Naive thymus-derived CD8-positive, alpha-beta T cell (primary cell): ENCODE data around the gene AFMID. TPM values are rescaled to one million over a fixed set of nuclear protein-coding genes. Genes with fewer than 3 reads are reported as not detected.

Experiments
- ATAC-seq, 2 donors: fragments of 150-1000 bp; cut with Tn5 transposase in 1 of 2; sonication (Bioruptor Pico), chemical (Tn5 transposase) in 1 of 2; 1 replicate in 1 of 2; 2 replicates in 1 of 2; pipeline ENCODE4 v1.10.0; 2021; ENCODE audit warnings: mild to moderate bottlenecking in 2 of 2, moderate library complexity in 2 of 2
- POLR2A ChIA-PET: fragments of 350-600 bp; sonication (Branson Sonifier 250); formaldehyde crosslinking; loops from one replicate; lab custom pipeline; 2021; ENCODE audit warnings: antibody characterized with exemption; lab: Charles Lee
- DNase-seq, 10 donors: peaks; one replicate each; pipeline versions ENCODE4 v3.0.0 to v3.0.0-alpha.2; 2020 to 2022
- H3K27ac Mint-ChIP-seq, 10 donors: one replicate each; pipeline ENCODE4 v1.8.0; 2020 to 2022; ENCODE audit warnings: mild to moderate bottlenecking in 10 of 10, mixed read lengths in 10 of 10, moderate library complexity in 4 of 10, inconsistent platforms in 1 of 10
- H3K27me3 Mint-ChIP-seq, 5 donors: one replicate each; pipeline ENCODE4 v1.8.0; 2021 to 2022; ENCODE audit warnings: mixed read lengths in 5 of 5
- H3K36me3 Mint-ChIP-seq, 3 donors: one replicate each; pipeline ENCODE4 v1.8.0; 2020 to 2022; ENCODE audit warnings: mixed read lengths in 3 of 3, mild to moderate bottlenecking in 2 of 3, inconsistent platforms in 1 of 3
- H3K4me1 Mint-ChIP-seq, 4 donors: one replicate each; pipeline ENCODE4 v1.8.0; 2021 to 2022; ENCODE audit warnings: mixed read lengths in 4 of 4
- H3K4me3 Mint-ChIP-seq, 10 donors: one replicate each; pipeline ENCODE4 v1.8.0; 2020 to 2022; ENCODE audit warnings: mild to moderate bottlenecking in 10 of 10, mixed read lengths in 10 of 10, moderate library complexity in 6 of 10, inconsistent platforms in 1 of 10
- H3K9me3 Mint-ChIP-seq, 9 donors: one replicate each; pipeline ENCODE4 v1.8.0; 2020 to 2022; ENCODE audit warnings: mixed read lengths in 9 of 9, mild to moderate bottlenecking in 3 of 9, inconsistent platforms in 1 of 9, moderate library complexity in 1 of 9
- polyA plus RNA-seq, 3 donors: library from polyadenylated mRNA; unstranded; fragments of 300-500 nt; fragmentation: Illumina TruSeq; gene quantifications; one replicate each; pipeline ENCODE4 v1.2.3, GENCODE V29; 2021
- total RNA-seq, 8 experiments: library from RNA in 2 of 8; stranded (reverse) in 2 of 8; gene quantifications; one replicate each; pipeline ENCODE4 v1.2.3 and lab custom pipeline; 2021 to 2026

Gene AFMID
- total and polyA plus RNA-seq, 5 experiments from 2014 or later, result 0.41 to 2.4 (median 1.7) TPM

DNA sequence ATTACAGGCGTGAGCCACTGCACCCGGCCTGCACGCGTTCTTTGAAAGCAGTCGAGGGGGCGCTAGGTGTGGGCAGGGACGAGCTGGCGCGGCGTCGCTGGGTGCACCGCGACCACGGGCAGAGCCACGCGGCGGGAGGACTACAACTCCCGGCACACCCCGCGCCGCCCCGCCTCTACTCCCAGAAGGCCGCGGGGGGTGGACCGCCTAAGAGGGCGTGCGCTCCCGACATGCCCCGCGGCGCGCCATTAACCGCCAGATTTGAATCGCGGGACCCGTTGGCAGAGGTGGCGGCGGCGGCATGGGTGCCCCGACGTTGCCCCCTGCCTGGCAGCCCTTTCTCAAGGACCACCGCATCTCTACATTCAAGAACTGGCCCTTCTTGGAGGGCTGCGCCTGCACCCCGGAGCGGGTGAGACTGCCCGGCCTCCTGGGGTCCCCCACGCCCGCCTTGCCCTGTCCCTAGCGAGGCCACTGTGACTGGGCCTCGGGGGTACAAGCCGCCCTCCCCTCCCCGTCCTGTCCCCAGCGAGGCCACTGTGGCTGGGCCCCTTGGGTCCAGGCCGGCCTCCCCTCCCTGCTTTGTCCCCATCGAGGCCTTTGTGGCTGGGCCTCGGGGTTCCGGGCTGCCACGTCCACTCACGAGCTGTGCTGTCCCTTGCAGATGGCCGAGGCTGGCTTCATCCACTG is 27.0 kb downstream of the AFMID start, which contains the start of gene BIRC5:
BIRC5 (plus strand) TSS at position 238 of the 690 bp plus-strand sequence; CDS start at position 302, 64 bp downstream.
- Mint-ChIP-seq H3K4me3 (peak within 1 kb of the TSS; percentile 50 to 78 (median 70)), H3K27me3 (no peaks in the 10 kb centered on the region), H3K27ac (no peak within 1 kb of the TSS), H3K9me3 (no peaks in the 10 kb centered on the region), H3K4me1 (peaks cover 4 to 11% (median 10%) of the 10 kb centered on the region in 4 donors), H3K36me3 (no peaks in the 10 kb centered on the region)
- ATAC-seq (peak; percentile 100), DNase-seq (peak; percentile 78 to 92 (median 88))
- POLR2A ChIA-PET, result interaction anchor here (0.6 to 1.4 kb wide), 5 partner anchors 11 to 93 kb away, joined by 3 to 6 read pairs (median 3); no protein-coding TSS in a partner anchor

DNA sequence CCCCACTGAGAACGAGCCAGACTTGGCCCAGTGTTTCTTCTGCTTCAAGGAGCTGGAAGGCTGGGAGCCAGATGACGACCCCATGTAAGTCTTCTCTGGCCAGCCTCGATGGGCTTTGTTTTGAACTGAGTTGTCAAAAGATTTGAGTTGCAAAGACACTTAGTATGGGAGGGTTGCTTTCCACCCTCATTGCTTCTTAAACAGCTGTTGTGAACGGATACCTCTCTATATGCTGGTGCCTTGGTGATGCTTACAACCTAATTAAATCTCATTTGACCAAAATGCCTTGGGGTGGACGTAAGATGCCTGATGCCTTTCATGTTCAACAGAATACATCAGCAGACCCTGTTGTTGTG is 27.5 kb downstream of the AFMID start:
- Mint-ChIP-seq H3K4me3 (peak overlapping the region; percentile 49 to 78 (median 70)), H3K4me1 (peaks cover 4 to 11% (median 10%) of the 10 kb centered on the region in 4 donors), H3K27ac (no peak overlapping the region), H3K9me3 (no peaks in the 10 kb centered on the region), H3K36me3 (no peaks in the 10 kb centered on the region), H3K27me3 (no peaks in the 10 kb centered on the region)
- no peak for DNase-seq
- POLR2A ChIA-PET, result interaction anchor here (1.4 kb wide), 1 partner anchor 35 kb away, joined by 3 read pairs; no protein-coding TSS in a partner anchor
- no peak for ATAC-seq

DNA sequence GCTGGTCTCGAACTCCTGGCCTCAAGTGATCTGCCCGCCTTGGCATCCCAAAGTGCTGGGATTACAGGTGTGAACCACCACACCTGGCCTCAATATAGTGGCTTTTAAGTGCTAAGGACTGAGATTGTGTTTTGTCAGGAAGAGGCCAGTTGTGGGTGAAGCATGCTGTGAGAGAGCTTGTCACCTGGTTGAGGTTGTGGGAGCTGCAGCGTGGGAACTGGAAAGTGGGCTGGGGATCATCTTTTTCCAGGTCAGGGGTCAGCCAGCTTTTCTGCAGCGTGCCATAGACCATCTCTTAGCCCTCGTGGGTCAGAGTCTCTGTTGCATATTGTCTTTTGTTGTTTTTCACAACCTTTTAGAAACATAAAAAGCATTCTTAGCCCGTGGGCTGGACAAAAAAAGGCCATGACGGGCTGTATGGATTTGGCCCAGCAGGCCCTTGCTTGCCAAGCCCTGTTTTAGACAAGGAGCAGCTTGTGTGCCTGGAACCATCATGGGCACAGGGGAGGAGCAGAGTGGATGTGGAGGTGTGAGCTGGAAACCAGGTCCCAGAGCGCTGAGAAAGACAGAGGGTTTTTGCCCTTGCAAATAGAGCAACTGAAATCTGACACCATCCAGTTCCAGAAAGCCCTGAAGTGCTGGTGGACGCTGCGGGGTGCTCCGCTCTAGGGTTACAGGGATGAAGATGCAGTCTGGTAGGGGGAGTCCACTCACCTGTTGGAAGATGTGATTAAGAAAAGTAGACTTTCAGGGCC is 32.4 kb downstream of the AFMID start:
- Mint-ChIP-seq H3K27me3 (no peaks in the 10 kb centered on the region), H3K36me3 (no peaks in the 10 kb centered on the region), H3K4me3 (no peak overlapping the region), H3K27ac (peak overlapping the region in 2 of 10 donors; percentile 11 to 33), H3K4me1 (peaks cover 1 to 4% (median 1%) of the 10 kb centered on the region in 4 donors), H3K9me3 (no peaks in the 10 kb centered on the region)
- POLR2A ChIA-PET, result interaction anchor here (0.7 kb wide), 1 partner anchor 18 kb away, joined by 4 read pairs; no protein-coding TSS in a partner anchor
- DNase-seq, result no peak
- no peak for ATAC-seq

DNA sequence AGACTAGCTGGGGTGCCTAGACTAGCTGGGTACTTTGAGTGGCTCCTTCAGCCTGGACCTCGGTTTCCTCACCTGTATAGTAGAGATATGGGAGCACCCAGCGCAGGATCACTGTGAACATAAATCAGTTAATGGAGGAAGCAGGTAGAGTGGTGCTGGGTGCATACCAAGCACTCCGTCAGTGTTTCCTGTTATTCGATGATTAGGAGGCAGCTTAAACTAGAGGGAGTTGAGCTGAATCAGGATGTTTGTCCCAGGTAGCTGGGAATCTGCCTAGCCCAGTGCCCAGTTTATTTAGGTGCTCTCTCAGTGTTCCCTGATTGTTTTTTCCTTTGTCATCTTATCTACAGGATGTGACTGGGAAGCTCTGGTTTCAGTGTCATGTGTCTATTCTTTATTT is 35.9 kb downstream of the AFMID start:
- no peaks in the 10 kb centered on the region for H3K36me3 Mint-ChIP-seq
- POLR2A ChIA-PET, result no interaction called here
- H3K27me3 Mint-ChIP-seq, result peaks cover 0 to 12% (median 3%) of the 10 kb centered on the region in 5 donors
- ATAC-seq, result no peak
- H3K27ac Mint-ChIP-seq, result peak overlapping the region in 1 of 10 donors; percentile 27
- DNase-seq, result no peak
- peaks cover 0 to 7% (median under 1%) of the 10 kb centered on the region in 4 donors for H3K4me1 Mint-ChIP-seq
- H3K9me3 Mint-ChIP-seq, result no peaks in the 10 kb centered on the region
- H3K4me3 Mint-ChIP-seq, result no peak overlapping the region

DNA sequence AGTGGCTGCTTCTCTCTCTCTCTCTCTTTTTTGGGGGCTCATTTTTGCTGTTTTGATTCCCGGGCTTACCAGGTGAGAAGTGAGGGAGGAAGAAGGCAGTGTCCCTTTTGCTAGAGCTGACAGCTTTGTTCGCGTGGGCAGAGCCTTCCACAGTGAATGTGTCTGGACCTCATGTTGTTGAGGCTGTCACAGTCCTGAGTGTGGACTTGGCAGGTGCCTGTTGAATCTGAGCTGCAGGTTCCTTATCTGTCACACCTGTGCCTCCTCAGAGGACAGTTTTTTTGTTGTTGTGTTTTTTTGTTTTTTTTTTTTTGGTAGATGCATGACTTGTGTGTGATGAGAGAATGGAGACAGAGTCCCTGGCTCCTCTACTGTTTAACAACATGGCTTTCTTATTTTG is 36.6 kb downstream of the AFMID start:
- DNase-seq (no peak), ATAC-seq (no peak)
- Mint-ChIP-seq H3K36me3 (no peaks in the 10 kb centered on the region), H3K4me3 (no peak overlapping the region), H3K4me1 (peaks cover 0 to 7% (median under 1%) of the 10 kb centered on the region in 4 donors), H3K27ac (peak overlapping the region in 3 of 10 donors; percentile 15 to 41 (median 27)), H3K9me3 (no peaks in the 10 kb centered on the region), H3K27me3 (peaks cover 0 to 19% (median 3%) of the 10 kb centered on the region in 5 donors)
- POLR2A ChIA-PET, result no interaction called here

DNA sequence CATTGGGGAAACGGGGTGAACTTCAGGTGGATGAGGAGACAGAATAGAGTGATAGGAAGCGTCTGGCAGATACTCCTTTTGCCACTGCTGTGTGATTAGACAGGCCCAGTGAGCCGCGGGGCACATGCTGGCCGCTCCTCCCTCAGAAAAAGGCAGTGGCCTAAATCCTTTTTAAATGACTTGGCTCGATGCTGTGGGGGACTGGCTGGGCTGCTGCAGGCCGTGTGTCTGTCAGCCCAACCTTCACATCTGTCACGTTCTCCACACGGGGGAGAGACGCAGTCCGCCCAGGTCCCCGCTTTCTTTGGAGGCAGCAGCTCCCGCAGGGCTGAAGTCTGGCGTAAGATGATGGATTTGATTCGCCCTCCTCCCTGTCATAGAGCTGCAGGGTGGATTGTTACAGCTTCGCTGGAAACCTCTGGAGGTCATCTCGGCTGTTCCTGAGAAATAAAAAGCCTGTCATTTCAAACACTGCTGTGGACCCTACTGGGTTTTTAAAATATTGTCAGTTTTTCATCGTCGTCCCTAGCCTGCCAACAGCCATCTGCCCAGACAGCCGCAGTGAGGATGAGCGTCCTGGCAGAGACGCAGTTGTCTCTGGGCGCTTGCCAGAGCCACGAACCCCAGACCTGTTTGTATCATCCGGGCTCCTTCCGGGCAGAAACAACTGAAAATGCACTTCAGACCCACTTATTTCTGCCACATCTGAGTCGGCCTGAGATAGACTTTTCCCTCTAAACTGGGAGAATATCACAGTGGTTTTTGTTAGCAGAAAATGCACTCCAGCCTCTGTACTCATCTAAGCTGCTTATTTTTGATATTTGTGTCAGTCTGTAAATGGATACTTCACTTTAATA is 37.3 kb downstream of the AFMID start:
- Mint-ChIP-seq H3K36me3 (no peaks in the 10 kb centered on the region), H3K4me1 (peaks cover 0 to 7% (median under 1%) of the 10 kb centered on the region in 4 donors), H3K27ac (peak overlapping the region in 1 of 10 donors; percentile 41), H3K27me3 (peaks cover 0 to 24% (median 3%) of the 10 kb centered on the region in 5 donors), H3K9me3 (no peaks in the 10 kb centered on the region), H3K4me3 (no peak overlapping the region)
- ATAC-seq (no peak), DNase-seq (no peak)
- POLR2A ChIA-PET, result interaction anchor here (0.6 kb wide), 1 partner anchor 18 kb away, joined by 6 read pairs; no protein-coding TSS in a partner anchor

DNA sequence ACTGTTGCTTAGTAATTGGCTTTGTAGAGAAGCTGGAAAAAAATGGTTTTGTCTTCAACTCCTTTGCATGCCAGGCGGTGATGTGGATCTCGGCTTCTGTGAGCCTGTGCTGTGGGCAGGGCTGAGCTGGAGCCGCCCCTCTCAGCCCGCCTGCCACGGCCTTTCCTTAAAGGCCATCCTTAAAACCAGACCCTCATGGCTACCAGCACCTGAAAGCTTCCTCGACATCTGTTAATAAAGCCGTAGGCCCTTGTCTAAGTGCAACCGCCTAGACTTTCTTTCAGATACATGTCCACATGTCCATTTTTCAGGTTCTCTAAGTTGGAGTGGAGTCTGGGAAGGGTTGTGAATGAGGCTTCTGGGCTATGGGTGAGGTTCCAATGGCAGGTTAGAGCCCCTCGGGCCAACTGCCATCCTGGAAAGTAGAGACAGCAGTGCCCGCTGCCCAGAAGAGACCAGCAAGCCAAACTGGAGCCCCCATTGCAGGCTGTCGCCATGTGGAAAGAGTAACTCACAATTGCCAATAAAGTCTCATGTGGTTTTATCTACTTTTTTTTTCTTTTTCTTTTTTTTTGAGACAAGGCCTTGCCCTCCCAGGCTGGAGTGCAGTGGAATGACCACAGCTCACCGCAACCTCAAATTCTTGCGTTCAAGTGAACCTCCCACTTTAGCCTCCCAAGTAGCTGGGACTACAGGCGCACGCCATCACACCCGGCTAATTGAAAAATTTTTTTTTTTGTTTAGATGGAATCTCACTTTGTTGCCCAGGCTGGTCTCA is 38.1 kb downstream of the AFMID start:
- no peak overlapping the region for H3K4me3 Mint-ChIP-seq
- peaks cover 0 to 7% (median under 1%) of the 10 kb centered on the region in 4 donors for H3K4me1 Mint-ChIP-seq
- H3K9me3 Mint-ChIP-seq, result no peaks in the 10 kb centered on the region
- H3K27ac Mint-ChIP-seq, result no peak overlapping the region
- H3K36me3 Mint-ChIP-seq, result no peaks in the 10 kb centered on the region
- DNase-seq (no peak), ATAC-seq (no peak)
- POLR2A ChIA-PET, result interaction anchor here (0.6 kb wide), 1 partner anchor 19 kb away, joined by 6 read pairs; no protein-coding TSS in a partner anchor
- peaks cover 0 to 27% (median 5%) of the 10 kb centered on the region in 5 donors for H3K27me3 Mint-ChIP-seq

DNA sequence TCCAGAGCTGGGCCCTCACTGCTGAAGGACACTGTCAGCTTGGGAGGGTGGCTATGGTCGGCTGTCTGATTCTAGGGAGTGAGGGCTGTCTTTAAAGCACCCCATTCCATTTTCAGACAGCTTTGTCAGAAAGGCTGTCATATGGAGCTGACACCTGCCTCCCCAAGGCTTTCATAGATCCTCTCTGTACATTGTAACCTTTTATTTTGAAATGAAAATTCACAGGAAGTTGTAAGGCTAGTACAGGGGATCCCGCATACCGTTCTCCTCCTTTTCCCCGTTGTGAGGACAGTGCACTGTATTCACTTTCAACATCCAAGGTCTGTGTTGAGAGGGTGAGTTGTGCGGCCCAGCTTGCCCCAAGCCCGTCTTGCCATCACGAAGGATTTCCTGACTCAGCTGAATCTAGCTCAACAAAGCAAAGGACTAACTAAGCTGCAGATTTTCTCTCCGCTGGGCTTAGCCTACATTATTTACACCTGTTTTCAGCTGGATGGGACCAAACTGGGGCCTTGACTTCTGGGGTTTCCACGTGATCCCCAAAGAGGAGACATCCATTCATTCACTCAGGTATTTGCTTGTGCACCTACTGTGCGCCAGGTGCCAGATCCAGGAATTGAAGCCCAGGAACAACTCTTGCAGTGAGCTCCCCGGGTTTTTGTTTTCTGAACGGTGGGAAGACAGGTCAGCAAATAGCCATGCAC is 39.0 kb downstream of the AFMID start:
- Mint-ChIP-seq H3K27ac (no peak overlapping the region), H3K4me3 (peak overlapping the region in 1 of 10 donors; percentile 9), H3K27me3 (peaks cover 4 to 37% (median 14%) of the 10 kb centered on the region in 5 donors), H3K9me3 (no peaks in the 10 kb centered on the region), H3K36me3 (no peaks in the 10 kb centered on the region), H3K4me1 (peaks cover 0 to 7% (median 6%) of the 10 kb centered on the region in 4 donors)
- POLR2A ChIA-PET, result no interaction called here
- no peak for DNase-seq
- no peak for ATAC-seq

DNA sequence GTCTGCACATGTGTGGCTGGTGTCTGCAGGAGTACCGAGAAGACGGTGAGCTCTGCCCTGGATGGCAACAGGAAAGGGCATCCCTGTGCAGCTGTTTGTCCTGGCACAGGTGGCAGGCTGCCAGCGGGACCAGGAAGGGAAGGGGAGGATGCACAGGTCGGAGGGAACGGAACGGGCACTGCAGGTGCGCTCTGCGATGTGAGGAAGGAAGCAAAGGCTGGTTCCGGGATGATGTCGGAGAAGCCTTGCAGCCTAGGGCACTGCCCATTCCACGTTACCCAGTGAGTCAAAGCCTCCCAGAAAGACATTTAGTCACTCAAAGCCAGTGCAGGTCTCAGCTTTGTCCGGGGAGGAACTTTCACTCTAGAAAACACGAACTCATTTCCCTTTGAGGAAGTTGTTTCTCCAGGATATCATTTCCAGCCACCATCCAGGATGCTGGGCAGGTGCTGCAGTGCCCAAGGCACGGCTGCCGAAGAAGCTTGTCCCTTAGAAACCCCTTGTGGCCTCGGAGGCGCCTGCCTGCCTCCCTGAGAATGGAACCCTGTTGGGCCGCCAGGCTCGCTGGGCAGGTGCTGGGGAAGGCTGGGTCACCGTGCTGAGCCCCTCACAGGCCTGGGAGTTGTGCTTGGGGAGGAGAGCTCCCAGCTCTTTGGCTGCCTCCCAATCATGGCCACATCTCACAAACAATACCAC is 39.7 kb downstream of the AFMID start:
- POLR2A ChIA-PET, result no interaction called here
- Mint-ChIP-seq H3K4me3 (no peak overlapping the region), H3K36me3 (no peaks in the 10 kb centered on the region), H3K9me3 (no peaks in the 10 kb centered on the region), H3K4me1 (peaks cover 0 to 10% (median 7%) of the 10 kb centered on the region in 4 donors), H3K27ac (peak overlapping the region in 1 of 10 donors; percentile 40), H3K27me3 (peaks cover 4 to 41% (median 15%) of the 10 kb centered on the region in 5 donors)
- ATAC-seq (no peak), DNase-seq (no peak)

DNA sequence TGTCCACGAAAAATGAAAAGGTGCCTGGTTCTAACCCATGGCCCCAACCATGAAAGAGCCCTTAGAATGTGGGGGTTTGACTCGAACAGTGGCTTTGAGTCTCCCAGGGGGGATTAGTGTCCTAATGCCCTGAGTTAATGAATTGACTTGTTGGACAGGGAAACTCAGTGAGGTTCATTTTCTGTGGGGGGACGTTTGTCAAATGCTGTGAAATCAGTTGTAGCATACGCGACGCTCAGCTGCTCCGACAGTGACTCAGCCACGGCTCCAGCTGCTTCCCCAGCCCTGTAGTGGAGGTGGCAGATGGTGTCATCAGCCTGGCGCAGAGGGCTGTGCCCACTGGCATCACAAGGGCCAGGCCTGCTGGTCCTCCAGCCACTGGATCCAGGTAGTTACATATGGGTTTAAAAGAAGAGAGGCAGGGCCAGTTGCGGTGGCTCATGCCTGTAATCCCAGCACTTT is 40.3 kb downstream of the AFMID start:
- POLR2A ChIA-PET, result interaction anchor here (0.5 kb wide), 1 partner anchor 33 kb away, joined by 4 read pairs; no protein-coding TSS in a partner anchor
- Mint-ChIP-seq H3K27ac (no peak overlapping the region), H3K4me1 (peaks cover 3 to 16% (median 10%) of the 10 kb centered on the region in 4 donors), H3K9me3 (no peaks in the 10 kb centered on the region), H3K4me3 (no peak overlapping the region), H3K36me3 (no peaks in the 10 kb centered on the region), H3K27me3 (peaks cover 4 to 47% (median 19%) of the 10 kb centered on the region in 5 donors)
- DNase-seq, result no peak
- no peak for ATAC-seq
